ENCODE data around the gene ACTN1.

ACTN1 gene

GRCh38 chr14:68908803-68909202 lies 70.3 kb downstream of the ACTN1 start:
- Mint-ChIP-seq H3K27ac (no peak overlapping the region), H3K4me1 (peaks cover 9% of the 10 kb centered on the region), H3K9me3 (no peaks in the 10 kb centered on the region), H3K36me3 (peaks cover 13% of the 10 kb centered on the region), H3K27me3 (no peaks in the 10 kb centered on the region), H3K4me3 (no peak overlapping the region)
- CTCF ChIA-PET: interaction anchor here (6.1 kb wide), 1 partner anchor 181 kb away, joined by 59 read pairs; no protein-coding TSS in a partner anchor
- no peak for DNase-seq

- CTCF ChIA-PET: interaction anchor here (6.1 kb wide), 1 partner anchor 182 kb away, joined by 59 read pairs; no protein-coding TSS in a partner anchor
- Mint-ChIP-seq H3K36me3 (peaks cover 13% of the 10 kb centered on the region), H3K27me3 (no peaks in the 10 kb centered on the region), H3K9me3 (no peaks in the 10 kb centered on the region), H3K27ac (no peak overlapping the region), H3K4me1 (peaks cover 9% of the 10 kb centered on the region), H3K4me3 (no peak overlapping the region)
- DNase-seq: no peak
These were observed 70.9 kb downstream of the ACTN1 start for GRCh38 chr14:68908201-68908600.

GRCh38 chr14:68906439-68906838 lies 72.7 kb downstream of the ACTN1 start:
- no peak overlapping the region for H3K27ac Mint-ChIP-seq

GRCh38 chr14:68905107-68905895 lies 73.8 kb downstream of the ACTN1 start:
- Mint-ChIP-seq H3K9me3 (no peaks in the 10 kb centered on the region), H3K4me3 (no peak overlapping the region)

More at GRCh38 chr14:68906439-68906838, 72.7 kb downstream of the ACTN1 start:
- Mint-ChIP-seq H3K4me1 (peaks cover 4% of the 10 kb centered on the region), H3K27me3 (no peaks in the 10 kb centered on the region), H3K4me3 (no peak overlapping the region), H3K36me3 (peaks cover 11% of the 10 kb centered on the region), H3K9me3 (no peaks in the 10 kb centered on the region)
- CTCF ChIA-PET: interaction anchor here (1.0 kb wide), 1 partner anchor 42 kb away, joined by 3 read pairs; no protein-coding TSS in a partner anchor
- no peak for DNase-seq

GRCh38 chr14:68902357-68902756 lies 76.7 kb downstream of the ACTN1 start:
- Mint-ChIP-seq H3K27me3 (no peaks in the 10 kb centered on the region), H3K4me1 (peaks cover 23% of the 10 kb centered on the region), H3K9me3 (no peaks in the 10 kb centered on the region), H3K36me3 (peaks cover 23% of the 10 kb centered on the region), H3K27ac (peak overlapping the region; percentile 37), H3K4me3 (no peak overlapping the region)
- CTCF ChIA-PET: interaction anchor here (1.0 kb wide), 1 partner anchor 9 kb away, joined by 3 read pairs; no protein-coding TSS in a partner anchor
- no peak for DNase-seq

More at GRCh38 chr14:68905107-68905895, 73.8 kb downstream of the ACTN1 start:
- CTCF ChIA-PET: interaction anchor here (0.6 kb wide), 1 partner anchor 182 kb away, joined by 3 read pairs; no protein-coding TSS in a partner anchor
- peaks cover under 1% of the 10 kb centered on the region for H3K4me1 Mint-ChIP-seq
- no peaks in the 10 kb centered on the region for H3K27me3 Mint-ChIP-seq
- DNase-seq: no peak
- peaks cover 11% of the 10 kb centered on the region for H3K36me3 Mint-ChIP-seq
- H3K27ac Mint-ChIP-seq: no peak overlapping the region

GRCh38 chr14:68899033-68899603 lies 80.0 kb downstream of the ACTN1 start:
- no peak for DNase-seq
- CTCF ChIA-PET: no interaction called here

GRCh38 chr14:68898248-68899032 lies 80.7 kb downstream of the ACTN1 start:
- DNase-seq: no peak
- CTCF ChIA-PET: no interaction called here
- Mint-ChIP-seq H3K27ac (peak overlapping the region; percentile 62), H3K36me3 (peaks cover 21% of the 10 kb centered on the region), H3K4me3 (no peak overlapping the region), H3K27me3 (no peaks in the 10 kb centered on the region), H3K9me3 (no peaks in the 10 kb centered on the region), H3K4me1 (peaks cover 23% of the 10 kb centered on the region)

More at GRCh38 chr14:68899033-68899603, 80.0 kb downstream of the ACTN1 start:
- no peaks in the 10 kb centered on the region for H3K9me3 Mint-ChIP-seq
- peaks cover 23% of the 10 kb centered on the region for H3K36me3 Mint-ChIP-seq
- peak overlapping the region; percentile 64 for H3K27ac Mint-ChIP-seq
- no peaks in the 10 kb centered on the region for H3K27me3 Mint-ChIP-seq
- peaks cover 23% of the 10 kb centered on the region for H3K4me1 Mint-ChIP-seq
- H3K4me3 Mint-ChIP-seq: no peak overlapping the region

GRCh38 chr14:68897559-68898155 lies 81.4 kb downstream of the ACTN1 start:
- no peak overlapping the region for H3K27ac Mint-ChIP-seq
- peaks cover 21% of the 10 kb centered on the region for H3K36me3 Mint-ChIP-seq
- CTCF ChIA-PET: interaction anchor here (0.8 to 1.3 kb wide), 3 partner anchors 13 to 204 kb away, joined by 3 to 5 read pairs (median 3); no protein-coding TSS in a partner anchor
- no peak overlapping the region for H3K4me3 Mint-ChIP-seq
- DNase-seq: no peak
- no peaks in the 10 kb centered on the region for H3K27me3 Mint-ChIP-seq
- no peaks in the 10 kb centered on the region for H3K9me3 Mint-ChIP-seq
- peaks cover 23% of the 10 kb centered on the region for H3K4me1 Mint-ChIP-seq

GRCh38 chr14:68896132-68896531 lies 83.0 kb downstream of the ACTN1 start:
- H3K27me3 Mint-ChIP-seq: no peaks in the 10 kb centered on the region
- H3K4me3 Mint-ChIP-seq: no peak overlapping the region
- peaks cover 21% of the 10 kb centered on the region for H3K36me3 Mint-ChIP-seq
- H3K4me1 Mint-ChIP-seq: peaks cover 23% of the 10 kb centered on the region
- no peak overlapping the region for H3K27ac Mint-ChIP-seq
- no peak for DNase-seq
- H3K9me3 Mint-ChIP-seq: no peaks in the 10 kb centered on the region
- CTCF ChIA-PET: no interaction called here

- Mint-ChIP-seq H3K4me3 (no peak overlapping the region), H3K27ac (no peak overlapping the region), H3K4me1 (peaks cover 21% of the 10 kb centered on the region), H3K36me3 (peaks cover 16% of the 10 kb centered on the region), H3K27me3 (no peaks in the 10 kb centered on the region), H3K9me3 (no peaks in the 10 kb centered on the region)
- CTCF ChIA-PET: no interaction called here
- no peak for DNase-seq
These were observed 84.0 kb downstream of the ACTN1 start for GRCh38 chr14:68894802-68895703.

GRCh38 chr14:68894123-68894522 lies 85.0 kb downstream of the ACTN1 start:
- H3K9me3 Mint-ChIP-seq: no peaks in the 10 kb centered on the region
- peaks cover 13% of the 10 kb centered on the region for H3K36me3 Mint-ChIP-seq
- no peak overlapping the region for H3K27ac Mint-ChIP-seq
- CTCF ChIA-PET: no interaction called here
- peaks cover 14% of the 10 kb centered on the region for H3K4me1 Mint-ChIP-seq
- no peak overlapping the region for H3K4me3 Mint-ChIP-seq
- H3K27me3 Mint-ChIP-seq: no peaks in the 10 kb centered on the region
- no peak for DNase-seq

- CTCF ChIA-PET: no interaction called here
- Mint-ChIP-seq H3K36me3 (peaks cover 15% of the 10 kb centered on the region), H3K9me3 (no peaks in the 10 kb centered on the region), H3K27ac (no peak overlapping the region), H3K27me3 (no peaks in the 10 kb centered on the region), H3K4me1 (peaks cover 11% of the 10 kb centered on the region), H3K4me3 (no peak overlapping the region)
- no peak for DNase-seq
These were observed 85.5 kb downstream of the ACTN1 start for GRCh38 chr14:68893566-68893965.

GRCh38 chr14:68892961-68893360 lies 86.1 kb downstream of the ACTN1 start:
- CTCF ChIA-PET: no interaction called here
- peaks cover 13% of the 10 kb centered on the region for H3K36me3 Mint-ChIP-seq
- no peak for DNase-seq
- no peak overlapping the region for H3K4me3 Mint-ChIP-seq
- H3K4me1 Mint-ChIP-seq: peaks cover 5% of the 10 kb centered on the region
- H3K9me3 Mint-ChIP-seq: no peaks in the 10 kb centered on the region
- H3K27me3 Mint-ChIP-seq: no peaks in the 10 kb centered on the region
- no peak overlapping the region for H3K27ac Mint-ChIP-seq
